ENCODE results near the gene FTO. TPM values are rescaled to one million over a fixed set of nuclear protein-coding genes. Genes with fewer than 3 reads are reported as not detected.

FTO gene
- total RNA-seq, 1 donor from 2014 or later: 116 TPM

DNA sequence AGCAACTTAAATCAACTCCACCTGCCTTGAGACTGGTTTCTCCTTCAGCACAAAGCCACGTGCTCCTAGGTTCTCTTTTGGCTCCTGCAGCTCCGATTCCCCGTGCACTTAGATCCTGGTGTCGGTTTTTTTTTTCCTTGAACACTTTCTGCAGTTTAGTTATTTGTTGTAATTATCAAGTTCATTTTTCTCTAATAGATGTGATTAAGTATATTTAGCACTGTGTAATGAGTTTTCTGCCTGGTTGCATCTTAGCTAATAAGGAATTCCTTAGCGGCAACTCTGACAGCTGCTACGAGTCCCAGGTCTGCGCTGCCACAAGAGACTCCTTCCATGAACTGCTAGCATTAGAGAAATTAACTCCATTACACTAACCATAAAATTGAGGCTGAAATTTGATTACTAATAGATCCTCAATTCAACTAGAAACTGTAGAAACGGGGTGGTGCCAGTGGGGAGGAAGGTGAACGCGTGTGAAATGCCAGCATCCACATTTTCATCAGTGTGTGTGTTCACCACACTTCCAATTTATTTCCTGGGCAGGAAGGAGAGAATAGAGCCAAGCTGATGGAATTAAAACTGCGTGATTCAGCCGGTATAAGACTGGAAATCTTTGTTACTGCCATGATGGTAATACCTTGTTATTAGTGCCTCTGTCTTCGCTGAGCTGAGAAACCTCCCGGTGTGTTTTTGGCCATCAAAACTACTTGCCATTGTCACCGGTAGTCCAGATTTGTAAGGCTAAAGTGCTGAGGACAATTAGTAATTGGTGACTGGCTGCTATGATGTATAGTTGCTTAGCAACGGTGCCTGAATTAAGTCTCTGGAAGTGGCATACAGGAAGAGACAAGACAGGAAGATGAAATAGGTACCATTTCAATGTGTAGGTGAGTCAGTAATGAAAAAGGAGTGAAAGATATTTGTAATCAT lies 350.2 kb downstream of the FTO start:
- DNase-seq (ENCODE audit: low spot score): no peak

GRCh38 chr16:54055191-54055590 lies 351.2 kb downstream of the FTO start:
- DNase-seq (ENCODE audit: low spot score): no peak

GRCh38 chr16:54055864-54056263 lies 351.9 kb downstream of the FTO start:
- no peak for DNase-seq (ENCODE audit: low spot score)

GRCh38 chr16:54056921-54057320 lies 353.0 kb downstream of the FTO start:
- no peak for DNase-seq (ENCODE audit: low spot score)

GRCh38 chr16:54059319-54059718 lies 355.4 kb downstream of the FTO start:
- DNase-seq (ENCODE audit: low spot score): no peak

GRCh38 chr16:54060599-54061421 lies 356.9 kb downstream of the FTO start:
- no peak for DNase-seq (ENCODE audit: low spot score)

GRCh38 chr16:54061454-54061853 lies 357.5 kb downstream of the FTO start:
- no peak for DNase-seq (ENCODE audit: low spot score)

- DNase-seq (ENCODE audit: low spot score): no peak
Observed at GRCh38 chr16:54062361-54063278, 358.7 kb downstream of the FTO start.

DNA sequence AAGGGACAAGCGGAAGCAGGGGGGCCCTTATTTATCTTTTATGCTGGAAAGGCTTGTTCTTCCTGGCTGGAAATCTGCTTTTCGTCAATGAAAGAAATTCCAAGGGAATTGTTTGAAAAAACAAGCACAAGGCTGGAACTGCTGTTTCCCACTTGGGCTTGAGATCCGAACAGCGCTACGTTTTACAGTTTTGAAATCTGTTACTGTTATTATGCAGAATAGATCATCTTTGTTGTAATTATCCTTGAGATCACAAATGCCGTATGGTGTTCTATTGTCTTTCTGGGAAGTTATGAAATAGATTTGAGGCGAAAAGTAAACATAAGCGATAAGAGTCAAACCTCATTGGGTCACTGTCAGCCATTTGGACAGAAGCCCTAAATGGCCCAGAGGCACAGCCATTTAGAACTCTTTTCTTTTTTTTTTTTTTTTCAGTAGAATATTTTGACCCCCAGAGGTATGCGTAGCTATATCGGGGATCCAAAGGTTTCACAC lies 359.4 kb downstream of the FTO start:
- no peak for DNase-seq (ENCODE audit: low spot score)

GRCh38 chr16:54066451-54067105 lies 362.6 kb downstream of the FTO start:
- no peak for DNase-seq (ENCODE audit: low spot score)

DNA sequence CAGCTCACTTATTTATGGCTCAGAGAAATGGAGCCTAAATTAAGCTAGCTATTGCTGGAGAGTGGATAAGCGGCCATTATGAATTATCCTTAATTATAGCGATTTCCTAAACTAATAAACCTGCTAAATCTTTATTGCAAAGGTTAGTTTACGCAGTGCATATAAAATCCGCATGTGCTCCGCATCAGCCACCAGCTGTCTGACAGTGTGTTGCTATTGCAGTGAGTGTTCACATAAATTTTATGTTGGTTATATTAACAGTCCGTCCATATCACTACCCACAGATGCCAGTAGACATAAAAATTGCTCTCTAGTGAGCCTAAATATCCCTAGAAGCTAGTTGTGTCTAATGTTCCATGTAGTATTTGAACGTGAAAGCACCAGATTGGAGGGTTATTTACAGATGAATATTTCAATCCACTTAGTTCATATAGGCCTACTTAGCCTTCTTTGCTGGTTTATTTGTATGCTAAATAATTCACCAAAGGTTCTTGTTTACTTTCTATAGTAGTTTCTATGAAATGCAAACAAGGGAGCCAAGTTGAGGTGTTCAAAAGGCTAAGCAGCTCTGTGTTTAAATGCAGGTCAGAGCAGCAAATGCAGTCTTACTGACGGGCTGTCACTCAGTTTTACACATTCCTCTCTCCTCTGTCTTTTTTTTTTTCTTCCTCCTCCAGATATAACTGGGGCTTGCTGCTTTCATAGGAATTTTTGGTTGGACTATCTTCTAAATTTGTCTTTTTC lies 363.5 kb downstream of the FTO start:
- DNase-seq (ENCODE audit: low spot score): no peak

- no peak for DNase-seq (ENCODE audit: low spot score)
Observed at GRCh38 chr16:54068212-54068611, 364.3 kb downstream of the FTO start.

DNA sequence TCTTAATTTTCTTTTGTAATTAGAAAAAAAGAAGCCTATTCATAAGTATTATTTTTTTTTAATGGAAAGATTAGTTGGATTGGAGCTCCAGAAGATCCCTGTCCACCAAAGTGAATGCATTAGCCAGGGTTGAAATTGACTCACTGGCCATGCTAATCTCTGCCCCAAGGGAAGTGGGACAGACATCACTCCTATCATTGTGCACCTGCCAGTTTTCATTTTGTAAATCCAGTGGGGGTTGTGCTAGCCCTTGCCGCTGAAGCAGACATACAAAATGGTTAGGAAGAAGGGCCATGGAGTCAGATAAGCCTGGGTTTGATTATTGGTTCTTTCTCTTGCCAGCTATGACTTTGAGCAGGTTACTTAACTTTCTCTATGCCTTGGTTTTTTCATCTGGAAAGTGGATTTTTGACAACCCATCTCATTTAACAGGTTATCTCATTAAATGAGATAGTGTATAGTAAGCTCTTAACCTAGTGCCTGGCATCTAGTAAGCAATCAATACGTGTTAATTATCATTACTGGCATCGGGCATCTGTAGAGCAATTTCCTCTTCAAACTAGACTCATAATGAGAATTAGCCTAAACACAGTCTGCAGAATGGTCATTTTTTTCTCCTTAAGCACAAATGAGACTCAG lies 365.8 kb downstream of the FTO start:
- no peak for DNase-seq (ENCODE audit: low spot score)

- DNase-seq (ENCODE audit: low spot score): no peak
Observed at GRCh38 chr16:54070789-54071343, 366.9 kb downstream of the FTO start.

DNA sequence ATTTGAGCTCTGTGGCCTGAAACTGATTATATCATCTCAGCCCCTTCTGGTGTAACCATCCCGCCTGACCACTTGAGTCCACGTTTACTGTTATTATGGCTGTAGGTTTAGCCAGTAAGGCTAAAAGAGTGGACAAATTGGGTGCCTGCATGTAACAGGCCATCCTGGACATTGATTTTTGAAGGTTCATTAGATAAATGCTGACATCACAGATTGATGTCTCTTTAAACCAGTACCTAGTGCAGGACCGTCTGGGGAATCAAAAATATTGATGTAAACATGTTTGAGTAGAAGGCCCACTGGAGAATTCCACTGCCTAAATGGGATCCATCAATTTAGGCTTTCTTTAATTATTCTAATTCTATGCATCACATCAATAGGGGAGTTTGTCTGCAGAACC lies 367.6 kb downstream of the FTO start:
- DNase-seq (ENCODE audit: low spot score): no peak

- no peak for DNase-seq (ENCODE audit: low spot score)
Observed at GRCh38 chr16:54072237-54072636, 368.3 kb downstream of the FTO start.

DNA sequence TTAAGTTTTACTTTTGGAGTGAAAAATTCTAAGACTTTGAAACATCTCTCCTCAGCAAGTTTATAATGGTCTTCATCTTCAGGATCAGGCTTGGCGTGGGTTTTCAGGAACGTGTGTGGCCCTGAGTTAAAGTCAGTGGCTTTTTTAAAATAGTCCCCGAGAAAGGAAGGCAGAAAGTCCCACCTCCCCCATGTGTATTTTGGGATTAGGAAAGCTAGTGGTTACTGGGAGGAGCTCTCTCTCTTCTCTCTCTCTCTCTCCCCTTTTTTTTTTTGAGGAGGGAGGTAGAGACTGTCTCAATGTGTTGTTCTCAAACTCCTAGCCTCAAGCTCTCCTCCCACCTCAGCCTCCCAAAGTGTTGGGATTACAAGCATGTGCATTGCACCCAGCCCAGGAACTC lies 369.4 kb downstream of the FTO start:
- DNase-seq (ENCODE audit: low spot score): no peak

GRCh38 chr16:54075446-54075845 lies 371.5 kb downstream of the FTO start:
- no peak for DNase-seq (ENCODE audit: low spot score)

DNA sequence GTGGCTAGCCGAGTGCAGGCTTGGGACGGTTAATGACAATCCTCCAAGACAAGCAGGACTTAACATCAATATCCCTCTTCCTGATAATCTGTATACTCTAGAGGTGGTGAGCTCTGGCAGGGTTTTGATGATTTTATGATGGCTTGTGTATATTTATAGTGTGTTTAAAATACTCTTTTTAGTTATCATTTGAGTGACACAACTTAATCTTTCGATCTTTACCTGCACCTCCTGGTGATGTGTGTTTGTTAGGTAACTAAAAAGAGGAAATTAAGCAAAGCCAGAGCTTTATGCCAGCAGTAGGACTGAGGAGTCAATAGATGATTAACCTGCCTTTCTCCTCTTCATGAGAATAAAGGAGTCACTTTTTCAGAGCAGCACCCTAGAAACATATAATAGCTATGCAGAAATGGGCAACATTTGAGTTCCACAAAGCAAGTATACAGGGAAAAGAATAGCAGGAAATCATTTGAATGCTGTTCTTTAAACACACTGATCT lies 372.1 kb downstream of the FTO start:
- no peak for DNase-seq (ENCODE audit: low spot score)
